HG03175 (cell line): ENCODE measurements around the gene LYG1.
"Not testable (repeated sequence)": the region's sequence is repeated elsewhere in the genome, so short reads cannot be mapped to it uniquely, and the experiment has no call there.

Experiments
- ATAC-seq: cut with Tn5 transposase; IDR thresholded peaks from one replicate; pipeline ENCODE4 v1.9.1; 2021; ENCODE audit warnings: mild to moderate bottlenecking, moderate library complexity; ENCODE audit not compliant: unreplicated experiment

Gene LYG1

GRCh38 chr2:99301097-99301496 is at the start of gene LYG1:
LYG1 (minus strand) TSS chr2:99301197; CDS start chr2:99295670, 5,527 bp downstream.
- ATAC-seq: not testable (repeated sequence)

- no peak for ATAC-seq
These were observed 49.2 kb upstream of the LYG1 start for GRCh38 chr2:99350194-99350593.

GRCh38 chr2:99348173-99348572 is 47.2 kb upstream of the LYG1 start:
- ATAC-seq: no peak

- no peak for ATAC-seq
These were observed 45.2 kb upstream of the LYG1 start for GRCh38 chr2:99346218-99346617.

DNA sequence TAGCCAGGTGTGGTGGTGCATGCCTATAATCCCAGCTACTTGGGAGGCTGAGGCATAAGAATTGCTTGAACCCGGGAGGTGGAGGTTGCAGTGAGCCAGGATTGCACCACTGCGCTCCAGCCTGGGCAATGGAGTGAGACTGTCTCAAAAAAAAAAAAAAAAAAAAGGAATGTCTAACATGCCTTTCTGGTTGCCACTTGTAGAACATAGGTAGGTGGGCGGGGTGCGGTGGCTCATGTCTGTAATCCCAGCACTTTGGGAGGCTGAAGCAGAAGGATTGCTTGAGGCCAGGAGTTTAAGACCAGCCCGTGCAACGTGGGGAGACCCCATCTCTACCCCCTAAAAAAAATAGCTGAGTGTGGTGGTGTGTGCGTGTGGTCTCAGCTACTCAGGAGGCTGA is 44.4 kb upstream of the LYG1 start:
- not testable (repeated sequence) for ATAC-seq

DNA sequence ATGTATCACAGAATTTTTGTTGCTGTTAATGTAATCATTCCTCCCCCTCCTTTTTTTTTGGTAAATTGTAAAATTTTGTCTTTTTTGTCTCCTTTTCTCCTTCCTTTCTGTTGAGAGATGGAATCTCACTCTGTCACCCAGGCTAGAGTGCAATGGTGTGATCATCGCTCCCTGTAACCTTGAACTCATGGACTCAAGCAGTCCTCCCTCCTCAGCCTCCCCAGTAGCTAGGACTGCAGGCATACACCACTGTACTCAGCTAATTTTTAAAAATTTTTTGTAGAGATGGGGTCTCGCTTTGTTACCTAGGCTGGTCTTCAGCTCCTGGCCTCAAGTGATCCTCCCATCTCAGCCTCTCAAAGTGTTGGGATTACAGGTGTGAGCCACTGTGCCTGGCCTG is 41.5 kb upstream of the LYG1 start:
- no peak for ATAC-seq

- ATAC-seq: no peak
These were observed 39.8 kb upstream of the LYG1 start for GRCh38 chr2:99340669-99341236.

DNA sequence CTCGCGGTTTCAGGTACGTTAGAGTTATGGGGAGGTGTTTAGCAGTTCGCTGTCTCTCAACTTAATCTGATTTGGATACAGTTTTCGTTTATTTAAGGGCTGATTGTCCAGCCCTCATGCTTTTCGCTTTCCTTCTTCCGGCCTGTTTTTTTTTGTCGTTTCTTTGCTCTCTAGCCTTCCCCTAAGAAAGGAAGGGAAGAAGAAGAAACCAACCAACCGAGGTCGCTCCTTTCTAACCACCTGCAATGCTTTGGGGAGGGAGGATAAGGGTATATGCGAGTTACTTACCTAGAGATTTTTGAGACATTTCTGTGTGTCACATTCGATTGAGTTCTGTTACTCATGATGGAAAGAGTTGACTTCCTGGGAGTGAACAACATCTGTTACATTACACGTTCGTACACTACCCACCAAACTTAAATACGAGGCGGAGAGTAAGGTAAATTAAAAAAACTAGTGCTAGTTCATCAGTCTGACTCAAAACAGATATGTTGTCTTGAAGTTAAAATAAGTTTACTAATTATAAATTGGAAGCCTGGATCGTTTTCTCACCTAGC is 37.1 kb upstream of the LYG1 start:
- ATAC-seq: no peak

DNA sequence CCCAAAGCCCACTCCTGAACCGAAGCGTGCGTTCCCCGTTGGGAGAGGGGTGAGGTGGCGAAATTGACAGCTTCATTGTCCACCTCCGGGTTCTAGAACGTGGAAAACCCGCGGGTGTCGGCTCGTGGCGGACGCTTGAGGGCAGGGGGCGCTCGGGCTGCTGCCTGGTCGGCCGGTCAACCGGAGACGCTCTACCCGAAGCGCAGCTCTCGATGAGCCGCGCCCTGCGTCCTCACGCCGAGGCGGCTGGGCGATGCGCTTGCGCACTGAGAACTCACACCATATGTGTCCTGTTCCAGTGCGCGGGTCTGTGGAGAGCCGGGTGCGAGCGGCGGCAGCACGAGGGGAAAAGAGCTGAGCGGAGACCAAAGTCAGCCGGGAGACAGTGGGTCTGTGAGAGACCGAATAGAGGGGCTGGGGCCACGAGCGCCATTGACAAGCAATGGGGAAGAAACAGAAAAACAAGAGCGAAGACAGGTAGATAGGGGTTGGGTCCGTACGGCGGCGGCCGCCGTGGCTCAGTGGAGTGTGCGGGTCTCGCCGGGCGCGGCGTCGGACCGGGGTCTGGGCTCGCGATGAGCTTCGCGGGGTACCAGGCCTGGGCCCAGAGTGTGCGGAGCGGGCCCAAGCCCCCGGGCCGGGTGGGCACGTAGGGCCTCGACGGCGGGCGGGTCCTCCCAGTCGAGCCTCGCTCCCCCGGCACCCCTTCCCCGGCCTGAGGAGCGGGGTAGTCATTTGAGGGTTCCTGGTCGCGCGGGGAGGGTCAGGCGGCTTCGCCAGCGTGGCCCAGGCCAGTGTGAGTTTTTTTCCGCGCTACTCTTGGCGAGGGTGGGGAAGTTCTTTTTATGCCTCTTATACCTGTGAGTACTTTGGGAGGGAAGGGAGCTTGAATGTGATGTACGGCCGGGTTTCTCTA is 36.4 kb upstream of the LYG1 start, which contains the start of gene EIF5B:
Gene EIF5B (plus strand): TSS at position 277 of the 916 bp plus-strand sequence. CDS start 166 bp downstream, at position 443.
- ATAC-seq: peak; percentile 61

GRCh38 chr2:99336804-99337112 is 35.8 kb upstream of the LYG1 start:
- peak; percentile 5 for ATAC-seq

DNA sequence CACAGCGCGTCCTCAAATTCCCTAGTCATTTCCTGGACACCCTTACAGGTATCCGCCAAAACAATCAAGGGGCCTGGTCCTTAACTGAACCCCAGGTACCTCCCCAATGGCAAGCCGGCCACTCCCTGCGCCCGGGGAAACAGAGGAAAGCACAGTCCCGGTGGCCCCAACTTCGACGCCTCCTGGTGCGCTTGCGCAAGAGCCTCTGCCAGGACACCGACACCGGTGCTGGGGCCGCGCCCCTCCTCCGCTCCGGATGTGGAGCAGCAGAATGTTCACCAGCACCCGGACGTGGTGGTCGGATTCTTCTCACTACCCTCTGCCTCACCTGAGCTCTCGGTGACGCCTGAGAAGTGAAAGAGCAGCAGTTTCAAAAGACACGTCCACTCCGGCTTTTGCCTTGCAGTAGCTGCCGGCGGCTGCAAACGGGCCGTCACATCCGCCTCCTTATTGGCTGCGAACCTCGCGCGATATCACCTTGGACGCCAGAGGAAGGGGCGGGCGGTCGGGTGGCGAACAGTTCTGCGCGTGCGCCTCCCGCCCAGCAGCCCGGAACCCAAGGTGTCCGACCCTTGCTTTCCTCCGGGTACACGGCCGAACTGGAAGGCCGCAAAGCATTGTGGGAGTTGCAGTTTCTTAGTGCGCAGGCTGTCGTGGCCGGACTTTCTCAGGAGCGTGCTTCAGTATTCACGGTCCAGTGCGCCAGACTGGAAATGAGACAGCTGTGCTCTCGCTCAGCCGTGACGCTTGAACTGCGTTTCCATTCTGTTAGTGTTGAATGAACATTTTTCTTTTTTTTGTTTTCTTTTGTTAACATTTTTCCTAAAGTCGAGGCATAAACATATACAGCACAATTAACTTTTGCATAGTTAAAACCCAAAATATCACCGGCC is 35.2 kb upstream of the LYG1 start, which contains the start of gene TXNDC9:
Gene TXNDC9 (minus strand): TSS at position 423 of the 893 bp plus-strand sequence. CDS start 3,123 bp downstream, outside the sequence.
- ATAC-seq: peak; percentile 74

DNA sequence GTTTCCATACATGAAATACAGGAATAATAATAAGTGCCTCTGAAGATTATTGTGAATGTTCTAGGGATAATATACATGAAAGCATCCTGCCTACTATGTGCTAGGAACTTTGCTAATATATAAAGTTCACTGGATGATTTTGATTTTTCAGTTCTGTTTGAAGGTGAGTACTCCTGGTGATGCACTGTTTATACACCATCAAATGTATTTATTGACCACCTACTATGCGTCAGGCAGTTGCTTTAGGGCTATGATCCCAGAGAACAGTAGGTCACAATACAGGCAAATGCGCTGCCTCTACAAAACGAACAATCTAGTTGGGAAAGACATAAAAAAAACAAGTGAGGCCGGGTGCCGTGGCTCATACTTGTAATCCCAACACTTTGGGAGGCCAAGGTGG is 24.4 kb upstream of the LYG1 start:
- ATAC-seq: no peak

- not testable (repeated sequence) for ATAC-seq
These were observed 16.8 kb upstream of the LYG1 start for GRCh38 chr2:99317873-99318200.

- no peak for ATAC-seq
These were observed 16.3 kb upstream of the LYG1 start for GRCh38 chr2:99317161-99317872.

DNA sequence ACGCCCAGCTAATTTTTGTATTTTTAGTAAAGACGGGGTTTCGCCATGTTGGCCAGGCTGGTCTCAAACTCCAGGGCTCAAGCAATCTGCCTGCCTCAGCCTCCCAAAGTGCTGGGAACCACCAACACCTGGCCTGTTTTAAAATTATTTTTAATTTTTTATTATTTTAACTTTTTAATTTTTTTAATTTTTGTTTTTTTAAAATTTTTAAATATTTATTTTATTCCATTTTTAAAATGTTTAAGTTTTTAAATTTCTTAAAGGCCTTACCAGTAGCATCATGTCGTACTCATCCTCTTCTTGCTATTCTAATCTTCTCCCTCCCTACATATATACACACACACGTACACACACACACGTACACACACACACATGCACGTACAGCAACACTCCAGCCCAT is 1.4 kb downstream of the LYG1 start:
- no peak for ATAC-seq

- no peak for ATAC-seq
These were observed 3.0 kb downstream of the LYG1 start for GRCh38 chr2:99297994-99298393.

GRCh38 chr2:99285526-99285925 is 15.5 kb downstream of the LYG1 start:
- no peak for ATAC-seq

GRCh38 chr2:99279969-99280695 is 20.9 kb downstream of the LYG1 start:
- ATAC-seq: no peak

- no peak for ATAC-seq
These were observed 22.2 kb downstream of the LYG1 start for GRCh38 chr2:99278793-99279291.
